Natural killer cell (primary cell): ENCODE results near the gene C10orf71. TPM values are rescaled to one million over a fixed set of nuclear protein-coding genes. Genes with fewer than 3 reads are reported as not detected.

Experiments used
- ATAC-seq, 3 donors: fragments of 150-1000 bp in 2 of 3; fragments of 200-7000 bp in 1 of 3; cut with Tn5 transposase; 1 replicate in 1 of 3; 2 replicates in 2 of 3; pipeline ENCODE4 v1.10.0; 2021; ENCODE audit warnings: mild to moderate bottlenecking in 2 of 3, moderate library complexity in 2 of 3
- DNase-seq, 2 donors: peaks; one replicate each; pipeline versions ENCODE4 v3.0.0 to v3.0.0-alpha.2; 2013 to 2021; ENCODE audit warnings: mixed read lengths in 1 of 2
- H3K27ac ChIP-seq: one replicate; pipeline ENCODE4 v1.5.1; 2013; ENCODE audit warnings: mild to moderate bottlenecking, low read length
- H3K27me3 ChIP-seq: one replicate; pipeline ENCODE4 v1.6.1; 2013; ENCODE audit warnings: low read length; ENCODE audit not compliant: control insufficient read depth, insufficient read depth
- H3K36me3 ChIP-seq: one replicate; pipeline ENCODE4 v1.6.1; 2013; ENCODE audit warnings: low read length; ENCODE audit not compliant: control insufficient read depth, insufficient read depth
- H3K4me1 ChIP-seq: one replicate; pipeline ENCODE4 v1.6.1; 2013; ENCODE audit warnings: low read length; ENCODE audit not compliant: control insufficient read depth, insufficient read depth
- H3K4me3 ChIP-seq: one replicate; pipeline ENCODE4 v1.5.1; 2013; ENCODE audit warnings: low read length
- H3K9me3 ChIP-seq: one replicate; pipeline ENCODE4 v1.6.1; 2013; ENCODE audit warnings: low read length; ENCODE audit not compliant: control insufficient read depth, insufficient read depth
- H3K27ac Mint-ChIP-seq, 2 donors: one replicate each; pipeline ENCODE4 v1.8.0; 2022; ENCODE audit warnings: mild to moderate bottlenecking in 2 of 2, mixed read lengths in 2 of 2, moderate library complexity in 1 of 2
- H3K27me3 Mint-ChIP-seq, 2 donors: one replicate each; pipeline ENCODE4 v1.8.0; 2022; ENCODE audit warnings: low read depth in 2 of 2, mixed read lengths in 2 of 2
- H3K36me3 Mint-ChIP-seq: one replicate; pipeline ENCODE4 v1.8.0; 2022; ENCODE audit warnings: mixed read lengths
- H3K4me1 Mint-ChIP-seq, 2 donors: one replicate each; pipeline ENCODE4 v1.8.0; 2022; ENCODE audit warnings: mixed read lengths in 2 of 2
- H3K4me3 Mint-ChIP-seq: one replicate; pipeline ENCODE4 v1.8.0; 2022; ENCODE audit warnings: mild to moderate bottlenecking, moderate library complexity, mixed read lengths
- H3K9me3 Mint-ChIP-seq, 2 donors: one replicate each; pipeline ENCODE4 v1.8.0; 2022; ENCODE audit warnings: mixed read lengths in 2 of 2
- CTCF ChIP-seq: fragments of 200-600 bp; IDR thresholded peaks from one replicate; pipeline ENCODE4 v1.8.0; 2022; ENCODE audit warnings: antibody characterized with exemption
- WGBS: methylation state at CpG from one replicate; pipeline ENCODE4 v1.1.7; 2013; ENCODE audit warnings: missing lambda C conversion rate; ENCODE audit not compliant: insufficient coverage; 5-methylcytosine and 5-hydroxymethylcytosine counted together
- intact Hi-C: fragments of 100-400 bp; cut with micrococcal nuclease; formaldehyde crosslinking; loops from one replicate; pipeline ENCODE4 v1.14.2; 2022
- total RNA-seq, 4 donors: library from RNA; stranded (reverse); fragments of 120-200 nt in 1 of 4; gene quantifications; one replicate each; pipeline versions ENCODE4 v1.2.3 to v1.2.4, GENCODE V29; 2013 to 2022

Gene C10orf71
- total RNA-seq, 3 donors from 2014 or later (not counting 1 experiment from before 2014, with no cell fraction given) = not detected

GRCh38 chr10:49347342-49347741 lies 48.4 kb downstream of the C10orf71 start:
- H3K27me3 ChIP-seq = no peaks in the 10 kb centered on the region
- peaks cover 11% of the 10 kb centered on the region for H3K9me3 ChIP-seq
- no peaks in the 10 kb centered on the region for H3K36me3 Mint-ChIP-seq
- intact Hi-C loops = no loop called here
- peaks cover 4 to 26% of the 10 kb centered on the region in 2 donors for H3K27me3 Mint-ChIP-seq
- H3K4me3 ChIP-seq = no peak overlapping the region
- peaks cover 0 to 3% of the 10 kb centered on the region in 2 donors for H3K9me3 Mint-ChIP-seq
- H3K27ac ChIP-seq = no peak overlapping the region
- TF ChIP-seq CTCF = no peak
- H3K36me3 ChIP-seq = no peaks in the 10 kb centered on the region
- H3K4me1 ChIP-seq = no peaks in the 10 kb centered on the region
- no peak overlapping the region for H3K27ac Mint-ChIP-seq
- 92% methylated on average over 4 of the region's 4 CpGs for WGBS
- no peaks in the 10 kb centered on the region for H3K4me1 Mint-ChIP-seq
- no peak for DNase-seq
- H3K4me3 Mint-ChIP-seq = no peak overlapping the region
- no peak for ATAC-seq

- H3K36me3 ChIP-seq = no peaks in the 10 kb centered on the region
- no peak for TF ChIP-seq CTCF
- intact Hi-C loops = no loop called here
- DNase-seq = no peak
- H3K9me3 Mint-ChIP-seq = peaks cover 0 to 3% of the 10 kb centered on the region in 2 donors
- 82% methylated on average over 3 of the region's 3 CpGs for WGBS
- H3K4me3 Mint-ChIP-seq = no peak overlapping the region
- no peaks in the 10 kb centered on the region for H3K4me1 Mint-ChIP-seq
- no peak overlapping the region for H3K27ac ChIP-seq
- no peaks in the 10 kb centered on the region for H3K36me3 Mint-ChIP-seq
- no peak overlapping the region for H3K4me3 ChIP-seq
- H3K27me3 ChIP-seq = no peaks in the 10 kb centered on the region
- H3K27ac Mint-ChIP-seq = no peak overlapping the region
- ATAC-seq = no peak
- H3K9me3 ChIP-seq = peaks cover 11% of the 10 kb centered on the region
- H3K27me3 Mint-ChIP-seq = peaks cover 4 to 21% of the 10 kb centered on the region in 2 donors
- no peaks in the 10 kb centered on the region for H3K4me1 ChIP-seq
These were observed 48.9 kb downstream of the C10orf71 start for GRCh38 chr10:49347827-49348226.

- no peak for DNase-seq
- Histone ChIP-seq H3K27me3 (no peaks in the 10 kb centered on the region), H3K9me3 (peaks cover 11% of the 10 kb centered on the region), H3K4me3 (no peak overlapping the region), H3K36me3 (no peaks in the 10 kb centered on the region), H3K27ac (no peak overlapping the region), H3K4me1 (no peaks in the 10 kb centered on the region)
- no peak overlapping the region for H3K4me3 Mint-ChIP-seq
- H3K36me3 Mint-ChIP-seq = no peaks in the 10 kb centered on the region
- no peak for ATAC-seq
- intact Hi-C loops = no loop called here
- peaks cover 2 to 21% of the 10 kb centered on the region in 2 donors for H3K27me3 Mint-ChIP-seq
- peaks cover 0 to 3% of the 10 kb centered on the region in 2 donors for H3K9me3 Mint-ChIP-seq
- no peak overlapping the region for H3K27ac Mint-ChIP-seq
- no peak for TF ChIP-seq CTCF
- H3K4me1 Mint-ChIP-seq = no peaks in the 10 kb centered on the region
- 92% methylated on average over 2 of the region's 2 CpGs for WGBS
These were observed 49.6 kb downstream of the C10orf71 start for GRCh38 chr10:49348593-49348992.

- Histone ChIP-seq H3K36me3 (no peaks in the 10 kb centered on the region), H3K27me3 (no peaks in the 10 kb centered on the region), H3K4me3 (no peak overlapping the region), H3K27ac (no peak overlapping the region), H3K4me1 (no peaks in the 10 kb centered on the region), H3K9me3 (peaks cover 11% of the 10 kb centered on the region)
- intact Hi-C loops = no loop called here
- ATAC-seq (no peak), DNase-seq (no peak)
- Mint-ChIP-seq H3K27ac (no peak overlapping the region), H3K4me1 (no peaks in the 10 kb centered on the region), H3K4me3 (no peak overlapping the region), H3K9me3 (peaks cover 0 to 3% of the 10 kb centered on the region in 2 donors), H3K36me3 (no peaks in the 10 kb centered on the region), H3K27me3 (peaks cover 0 to 17% of the 10 kb centered on the region in 2 donors)
- 97% methylated on average over 4 of the region's 4 CpGs for WGBS
- TF ChIP-seq CTCF = no peak
These were observed 50.4 kb downstream of the C10orf71 start for GRCh38 chr10:49349390-49349789.
